Measurements from ENCODE around the gene ICAM2.

Gene ICAM2

DNA sequence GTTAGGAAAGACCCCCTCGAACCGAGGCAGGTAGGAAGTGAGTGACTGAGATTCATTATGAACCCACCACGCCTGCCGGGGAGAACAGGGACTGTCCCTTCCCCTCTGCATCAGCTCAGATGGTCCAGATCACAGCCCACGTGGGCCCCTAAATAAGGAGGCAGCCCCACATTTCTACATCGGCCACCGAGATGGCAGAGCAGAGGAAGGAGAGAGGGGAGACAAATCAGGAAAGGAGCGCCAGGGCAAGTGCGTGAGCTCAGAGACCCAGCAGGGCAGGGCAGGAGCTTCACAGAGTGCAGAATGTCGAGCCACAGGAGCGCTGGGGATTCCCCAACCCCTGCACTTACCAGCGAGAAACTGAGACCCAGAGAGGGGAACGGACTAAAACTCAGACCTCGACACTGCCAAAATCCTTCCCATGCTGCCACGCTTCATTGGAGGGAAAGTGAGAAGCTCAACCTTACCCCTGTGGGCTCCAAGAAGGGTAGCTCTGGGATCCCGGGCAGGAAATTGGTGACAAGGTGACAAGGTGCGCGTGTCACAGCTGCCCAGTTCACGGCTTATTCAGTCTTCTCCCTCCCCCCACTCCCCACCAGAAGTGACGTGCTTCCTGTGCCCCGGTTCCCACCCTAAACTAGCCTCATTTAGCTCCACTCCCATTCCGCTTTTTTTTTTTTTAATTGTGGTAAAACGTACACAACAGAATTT lies at the start of gene ICAM2:
TSS of gene ICAM2 (minus strand) at position 578 of the 711 bp plus-strand sequence. CDS start 13,942 bp downstream, outside the sequence.
- DNase-seq: no peak

DNA sequence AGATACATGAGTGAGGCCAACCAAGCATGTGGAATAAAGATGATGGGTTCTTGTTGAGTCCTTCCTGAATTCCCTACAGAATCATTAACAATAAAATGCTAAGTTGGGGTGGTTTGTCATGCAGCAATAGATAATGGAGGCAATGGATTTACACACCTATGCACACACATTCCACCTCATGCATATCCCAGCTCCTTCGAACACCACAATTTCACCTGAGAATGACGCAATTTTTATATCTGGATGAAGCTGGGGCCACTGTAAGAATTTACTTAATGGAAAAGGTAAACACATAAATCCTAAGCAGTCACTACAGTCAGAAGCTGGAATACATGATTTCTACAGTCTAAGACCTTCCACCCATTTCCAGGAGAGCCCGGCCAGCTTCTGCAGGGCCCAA lies 49.8 kb upstream of the ICAM2 start:
- no peak for DNase-seq

DNA sequence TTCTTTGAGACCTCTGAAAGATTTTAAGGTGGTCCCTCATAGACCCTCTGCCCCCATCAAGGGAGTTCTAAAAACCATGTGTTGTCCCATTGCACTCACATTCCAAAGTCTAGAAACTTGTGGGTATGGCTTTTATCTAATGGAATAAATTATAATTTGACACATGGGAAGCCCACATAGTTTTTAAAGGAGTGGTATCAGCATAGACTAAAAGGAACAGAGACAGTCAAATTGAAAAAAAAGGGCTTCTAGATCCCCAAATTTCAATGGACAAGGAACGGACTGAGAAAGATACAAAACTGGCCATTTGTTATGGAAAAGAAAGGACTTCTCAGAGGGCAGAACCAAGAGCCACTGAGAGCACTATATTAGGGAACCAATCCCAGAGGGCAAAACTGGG lies 48.7 kb upstream of the ICAM2 start:
- no peak for DNase-seq

DNA sequence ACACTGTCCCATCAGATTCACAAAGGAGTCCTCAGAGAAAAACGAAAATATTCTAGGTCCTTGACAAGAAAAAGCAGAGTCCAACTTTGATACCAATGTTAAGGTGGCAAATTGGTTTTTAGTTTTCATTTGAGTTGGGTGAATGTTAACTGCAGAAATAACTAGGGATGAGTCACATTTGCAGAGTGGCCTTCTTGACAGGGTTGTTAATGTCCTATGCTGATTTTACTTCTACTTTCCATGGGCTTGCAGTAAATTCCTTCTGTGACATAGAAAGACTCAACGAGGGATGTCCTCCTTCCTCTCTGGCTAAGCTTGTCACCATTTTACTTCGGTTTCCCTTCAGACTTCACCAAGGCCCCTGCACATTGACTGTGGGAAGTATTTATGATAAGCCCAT lies 47.2 kb upstream of the ICAM2 start:
- DNase-seq: no peak

DNA sequence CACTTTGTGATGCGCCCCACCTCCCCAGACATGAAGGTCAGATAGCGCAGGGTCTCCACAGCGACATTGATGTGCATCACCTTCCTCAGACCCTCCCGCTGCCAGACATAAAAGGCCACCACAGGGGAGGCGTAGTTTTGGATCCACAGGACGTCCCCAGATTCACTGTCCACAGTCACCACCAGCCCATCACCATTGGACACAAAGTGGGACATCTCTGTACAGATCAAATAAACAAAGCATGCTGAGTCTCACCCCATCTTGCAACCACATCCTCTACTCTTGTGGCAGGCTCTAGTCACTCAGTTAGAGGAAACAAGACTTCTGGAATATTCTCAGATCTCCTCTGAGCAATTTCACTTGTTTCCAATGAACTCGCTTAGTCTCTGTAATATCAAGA lies 46.3 kb upstream of the ICAM2 start:
- no peak for DNase-seq

DNA sequence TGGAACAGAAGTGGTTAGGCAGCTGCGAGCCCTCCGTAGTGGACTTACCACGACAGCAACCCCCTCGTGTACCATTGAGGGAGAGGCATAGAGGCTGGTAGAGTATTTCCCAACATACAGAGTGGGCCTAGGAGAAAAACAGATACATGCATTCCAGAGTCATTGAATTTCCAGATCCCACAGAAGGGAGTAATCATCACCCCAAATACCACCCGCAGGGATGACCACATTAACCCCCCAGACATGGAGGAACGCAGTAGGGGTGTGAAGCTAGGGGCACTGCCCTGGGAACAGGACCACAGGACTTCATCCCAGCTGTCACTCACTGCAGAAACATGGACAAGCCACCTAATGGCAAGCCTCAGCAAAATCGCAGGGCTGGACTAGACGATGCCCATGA lies 44.7 kb upstream of the ICAM2 start:
- DNase-seq: no peak

DNA sequence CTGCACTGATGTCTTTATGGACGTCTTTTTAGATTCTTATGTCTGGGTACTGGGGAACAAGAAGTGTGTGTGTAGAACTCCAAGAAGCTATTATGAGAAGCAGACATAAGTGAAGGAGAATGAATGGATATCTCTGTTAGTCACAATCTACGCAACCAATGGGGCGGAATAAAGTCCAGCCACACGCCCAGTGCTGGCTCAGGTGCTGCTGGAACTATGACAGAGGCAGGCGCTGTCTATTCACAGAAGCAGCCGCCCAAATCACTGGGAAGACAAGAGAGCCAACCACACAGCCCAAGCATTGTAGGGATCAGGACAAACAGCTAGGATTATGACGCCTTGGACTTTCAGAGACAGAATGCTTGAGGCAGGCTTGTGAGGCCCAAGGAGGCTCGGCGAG lies 43.9 kb upstream of the ICAM2 start:
- no peak for DNase-seq

DNA sequence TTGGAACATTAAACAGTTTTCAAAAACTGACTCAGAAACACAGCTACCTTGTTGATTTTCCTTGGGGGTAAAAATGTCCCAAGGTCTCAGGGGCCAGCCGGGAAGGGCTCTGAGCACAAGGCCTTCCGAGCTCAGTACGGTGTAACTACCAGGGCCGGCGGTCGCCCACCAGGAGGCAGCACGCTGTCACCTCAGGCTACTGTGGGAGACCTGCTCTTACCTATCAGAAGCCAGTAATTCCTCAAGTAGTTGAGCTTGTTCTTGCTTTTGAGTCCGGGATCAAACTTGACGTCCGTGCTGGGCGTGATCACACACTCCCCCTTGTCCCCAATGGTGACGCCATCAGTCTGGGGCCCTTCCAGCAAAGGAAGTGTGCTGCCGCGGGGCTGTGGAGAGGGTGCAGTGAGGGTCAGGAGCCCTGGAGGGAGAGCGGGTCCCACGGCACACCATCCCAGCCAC lies 43.4 kb upstream of the ICAM2 start:
- peak in 1 of 2 experiments; percentile 33 for DNase-seq

DNA sequence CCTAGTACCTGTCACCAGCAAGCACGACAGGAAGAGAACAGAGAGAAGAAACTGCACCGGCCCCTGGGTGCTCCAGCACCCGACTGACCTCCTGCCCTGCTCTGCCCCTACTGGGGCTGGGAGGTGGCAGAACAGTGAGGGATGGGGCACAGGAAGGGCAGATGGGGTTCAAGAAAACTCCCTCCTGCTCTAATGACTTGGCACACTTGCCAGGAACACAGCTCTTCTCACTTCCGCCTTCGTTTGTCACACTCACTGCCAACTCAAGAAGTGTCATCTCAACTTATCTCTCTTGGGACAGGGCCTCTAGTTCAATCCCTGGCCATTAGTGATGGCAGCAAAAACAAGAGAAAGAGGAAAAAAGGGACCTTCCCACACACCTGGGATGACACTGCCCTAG lies 42.7 kb upstream of the ICAM2 start:
- no peak for DNase-seq

DNA sequence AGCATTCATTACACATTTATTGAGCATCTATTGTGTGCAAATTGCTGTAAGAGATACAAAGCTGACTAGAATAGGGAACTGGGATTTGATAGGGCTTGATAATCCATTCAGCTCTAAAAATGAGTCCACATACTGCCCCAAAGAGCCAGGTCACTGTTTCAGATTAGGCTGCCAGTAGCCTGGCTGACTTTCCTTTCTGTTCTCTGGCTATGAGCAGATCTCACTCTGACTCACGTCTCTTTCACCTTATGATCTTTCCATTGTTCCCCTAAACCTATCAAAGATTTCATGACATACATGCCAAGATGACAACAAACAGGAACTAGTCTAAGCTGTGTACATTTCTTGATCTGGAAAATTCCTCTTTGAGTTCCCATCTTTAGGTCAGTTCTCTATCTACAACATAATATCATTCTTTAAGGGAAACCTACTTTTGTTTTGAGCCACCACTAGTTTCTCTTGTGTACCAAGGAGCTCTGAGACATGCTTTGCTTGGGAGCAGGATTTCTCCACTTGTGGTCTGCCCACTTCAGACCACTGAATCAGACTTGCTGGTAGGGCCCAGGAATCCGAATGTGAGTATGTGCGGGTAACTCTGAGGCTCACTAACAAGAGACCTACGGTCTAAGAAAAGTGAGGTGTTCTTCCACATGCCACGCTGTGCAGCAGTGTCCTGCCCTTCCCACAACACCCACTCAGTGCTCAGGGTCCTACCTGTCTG lies 40.9 kb upstream of the ICAM2 start:
- no peak for DNase-seq

DNA sequence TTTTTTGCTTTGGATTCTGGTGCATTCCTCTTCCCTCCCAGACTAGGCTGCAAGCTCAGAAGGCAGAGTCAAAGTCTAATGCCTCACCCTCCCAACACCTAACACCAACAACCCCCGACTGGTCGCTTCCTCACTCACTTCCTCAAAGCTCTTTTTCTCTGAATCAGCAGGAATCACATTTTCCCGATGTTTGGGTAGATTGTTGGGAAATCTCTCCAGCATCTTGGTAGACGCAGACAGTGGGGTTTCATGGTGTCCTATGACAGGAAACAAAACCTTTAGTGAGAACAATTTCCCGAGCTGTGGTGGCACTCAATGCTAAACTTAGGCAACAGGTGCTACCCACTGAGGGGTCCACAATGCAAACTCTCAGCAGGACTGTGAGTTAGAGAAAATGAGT lies 39.9 kb upstream of the ICAM2 start:
- DNase-seq: no peak

DNA sequence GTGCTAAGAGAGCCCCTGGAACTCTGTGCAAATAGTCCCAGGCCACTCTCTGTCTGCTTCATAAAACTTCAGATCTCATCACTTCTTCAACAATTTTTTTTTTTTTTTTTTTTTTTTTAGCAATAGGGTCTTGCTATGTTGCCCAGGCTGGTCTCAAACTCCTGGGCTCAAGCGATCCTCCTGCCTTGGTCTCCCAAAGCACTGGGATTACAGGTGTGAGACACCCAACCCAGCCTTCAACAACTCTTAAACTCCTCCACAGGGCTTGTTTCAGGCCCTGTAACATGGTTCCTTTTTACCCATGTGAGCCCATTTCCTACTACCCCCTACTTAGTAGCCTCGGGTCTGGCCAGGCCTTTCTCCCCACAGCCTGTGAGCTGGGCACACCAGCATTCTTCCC lies 39.3 kb upstream of the ICAM2 start:
- no peak for DNase-seq

DNA sequence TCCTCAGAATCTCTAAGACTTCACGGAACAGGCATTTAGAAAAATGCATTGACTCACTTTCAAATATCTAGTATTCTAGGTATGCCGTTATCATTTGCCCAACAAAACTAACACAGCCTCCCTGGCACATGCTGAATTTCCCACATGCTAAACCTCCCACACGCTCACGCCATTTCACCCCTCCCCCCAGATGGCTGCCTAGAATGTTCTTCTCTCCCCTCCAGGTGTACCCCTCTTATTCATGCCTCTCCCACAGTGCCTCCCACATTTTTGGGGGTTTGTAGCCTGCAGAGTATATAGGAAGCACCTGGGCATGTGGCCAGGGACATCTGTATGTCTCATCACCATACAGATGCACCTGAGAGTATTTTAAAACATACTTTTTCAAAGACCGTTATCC lies 38.2 kb upstream of the ICAM2 start:
- peak in 1 of 2 experiments; percentile 30 for DNase-seq

DNA sequence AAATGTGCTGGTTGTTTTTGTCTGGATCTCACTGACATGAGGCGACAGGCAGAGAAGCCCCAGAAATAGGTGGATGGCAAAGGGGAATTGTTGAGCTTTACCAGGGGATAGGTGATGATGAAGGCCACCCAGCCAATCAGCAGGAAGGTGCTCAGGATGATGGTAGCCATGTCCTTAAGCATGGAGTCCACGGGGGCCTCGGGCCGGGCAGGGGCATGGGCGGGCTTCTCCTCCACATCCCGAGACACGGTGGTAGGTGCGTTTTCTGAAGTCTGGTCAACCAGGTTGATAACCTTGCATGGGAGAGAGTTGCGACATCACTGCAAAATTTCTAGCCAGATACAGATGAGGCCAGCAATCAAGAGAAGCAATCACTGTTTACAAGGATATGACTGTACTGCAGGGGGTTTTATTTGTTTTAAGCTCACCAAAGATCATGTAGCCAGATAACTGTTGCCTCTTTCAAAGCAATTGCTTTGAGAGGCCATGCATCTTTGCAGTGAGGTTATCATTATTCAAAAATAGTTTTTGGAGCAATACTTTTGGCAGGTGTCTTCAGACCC lies 37.3 kb upstream of the ICAM2 start:
- no peak for DNase-seq

DNA sequence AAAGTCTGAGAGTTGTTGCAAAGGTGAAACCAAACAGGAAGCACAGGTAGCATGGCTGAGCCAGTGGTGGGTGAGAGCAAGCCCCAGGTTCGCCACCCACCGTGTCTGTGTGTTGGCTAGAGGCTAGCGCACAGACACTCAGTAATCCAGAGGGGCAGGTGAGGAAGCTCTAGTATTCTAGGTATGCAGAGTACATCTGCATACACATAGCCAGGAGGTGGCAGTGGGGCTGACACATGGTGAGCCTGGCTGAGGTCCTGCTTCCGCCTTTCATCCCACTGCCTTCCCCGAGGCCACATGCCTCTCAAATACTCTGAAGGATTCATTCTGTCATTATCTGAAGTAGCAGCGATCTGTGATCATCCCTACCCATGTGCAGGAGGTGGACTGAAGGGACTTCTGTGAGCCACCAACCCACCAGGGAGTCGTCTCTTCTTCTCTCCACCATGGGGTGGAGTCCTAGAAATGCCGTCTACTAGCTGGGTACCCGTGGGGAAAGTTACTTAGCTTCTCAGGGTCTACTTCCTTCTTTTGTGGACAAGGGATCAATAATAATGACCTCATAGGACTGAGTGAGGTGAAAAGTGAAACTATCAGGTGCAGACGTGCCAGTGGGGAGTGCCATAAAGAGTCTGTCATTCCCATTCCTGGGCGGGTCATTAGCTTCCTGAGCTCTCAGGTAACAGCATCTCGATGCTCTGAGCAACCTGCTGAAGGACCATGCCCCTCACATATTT lies 36.0 kb upstream of the ICAM2 start:
- DNase-seq: no peak

DNA sequence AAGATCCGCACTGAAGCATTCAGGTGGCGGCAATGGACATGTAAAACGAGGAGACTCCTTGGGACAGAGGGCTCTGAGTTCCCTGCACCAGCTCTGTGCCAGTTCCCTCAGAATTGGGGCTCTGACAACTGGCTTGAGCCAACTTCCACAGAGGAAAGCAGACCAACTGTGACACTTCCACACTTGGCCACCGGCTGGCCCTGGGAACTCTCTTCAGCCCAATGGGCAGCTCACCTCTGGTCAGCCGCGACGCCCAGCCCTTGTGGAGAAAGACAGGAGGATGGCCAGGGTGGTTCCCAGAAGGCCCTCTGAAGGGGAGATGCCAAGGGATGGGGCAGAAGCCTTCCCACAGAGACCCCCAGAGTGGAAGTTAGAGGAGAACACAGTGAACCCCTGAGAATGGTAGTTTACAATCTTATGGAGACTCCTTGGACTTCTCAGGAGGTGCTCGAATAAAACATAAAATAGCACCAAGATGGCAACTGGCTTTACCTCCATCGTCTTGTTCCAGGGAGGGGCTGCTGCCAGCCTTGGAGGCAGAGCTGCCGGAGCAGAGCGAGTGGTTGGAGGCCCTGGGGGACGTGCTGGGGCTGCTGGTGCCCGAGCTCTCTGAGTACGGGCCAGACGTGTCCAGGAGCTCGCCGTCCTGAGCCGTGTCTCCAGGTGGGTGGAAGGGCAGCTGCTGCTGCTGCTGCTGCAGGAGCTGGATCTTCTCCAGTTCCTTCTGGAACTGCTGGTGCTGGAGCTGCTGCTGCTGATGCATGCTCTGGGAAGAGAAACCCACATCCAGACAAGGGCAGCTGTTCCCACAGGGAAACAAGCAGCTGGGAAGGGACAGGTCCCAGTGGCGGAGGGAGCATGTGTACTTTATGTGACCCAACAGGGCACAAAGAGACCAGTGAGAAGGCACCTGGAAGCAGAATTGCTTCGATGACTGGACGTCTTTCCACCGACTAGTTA lies 35.0 kb upstream of the ICAM2 start:
- no peak for DNase-seq

DNA sequence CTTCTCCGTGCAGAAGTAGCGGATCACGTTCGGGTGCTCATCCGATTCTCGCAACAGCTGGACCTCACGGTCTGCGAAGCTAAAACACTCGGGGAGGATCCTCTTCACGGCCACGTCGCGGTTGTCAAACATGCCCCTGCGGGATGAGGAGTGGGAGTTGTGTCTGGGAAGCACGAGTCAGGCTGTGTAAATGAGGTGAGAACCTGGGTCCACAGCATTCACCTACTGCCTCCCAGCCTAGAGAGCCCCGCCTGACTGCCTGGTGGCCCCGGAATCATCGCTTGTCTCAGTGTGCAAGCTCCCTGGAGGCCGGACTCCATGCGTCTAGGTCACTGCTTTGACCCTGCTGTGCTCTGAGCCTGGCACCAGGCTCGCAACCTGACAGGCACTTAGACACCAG lies 33.9 kb upstream of the ICAM2 start:
- no peak for DNase-seq

DNA sequence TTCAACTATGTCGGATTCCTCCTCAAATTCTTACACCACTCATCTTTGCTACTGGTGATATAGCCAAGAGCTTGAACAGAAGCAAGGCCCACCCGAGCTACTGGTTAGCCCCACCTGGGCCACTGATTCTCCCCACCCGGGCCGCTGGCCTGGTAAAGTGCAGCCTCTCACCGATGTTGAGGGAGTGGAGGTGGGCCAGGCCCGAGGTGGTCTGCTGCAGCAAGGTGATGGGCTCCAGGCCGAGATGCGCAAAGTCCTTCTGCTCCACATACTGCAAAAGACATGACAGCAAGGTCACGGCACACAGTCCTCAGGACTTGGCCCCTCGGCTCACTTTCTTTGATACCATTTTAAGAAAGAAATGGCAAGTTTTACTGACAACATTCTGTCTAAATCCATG lies 32.7 kb upstream of the ICAM2 start:
- no peak for DNase-seq

DNA sequence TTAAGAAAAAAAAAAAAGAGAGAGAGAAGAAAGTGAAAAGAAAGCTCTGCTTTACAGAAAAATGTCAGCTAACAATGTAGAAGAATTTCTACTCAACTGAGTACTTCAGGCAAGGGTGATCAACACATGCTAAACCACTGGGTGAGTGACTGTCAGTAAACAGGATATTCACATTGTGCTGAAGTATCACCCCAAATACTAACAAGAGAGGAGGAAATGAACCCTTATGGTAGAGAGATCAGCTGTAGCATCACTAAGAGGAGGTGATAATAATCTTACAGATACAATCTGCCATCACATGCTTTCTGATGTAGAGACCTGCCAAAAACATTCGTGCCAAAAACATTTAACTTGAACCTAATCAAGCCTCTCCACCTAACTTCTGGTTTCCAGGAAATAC lies 30.7 kb upstream of the ICAM2 start:
- DNase-seq: no peak

DNA sequence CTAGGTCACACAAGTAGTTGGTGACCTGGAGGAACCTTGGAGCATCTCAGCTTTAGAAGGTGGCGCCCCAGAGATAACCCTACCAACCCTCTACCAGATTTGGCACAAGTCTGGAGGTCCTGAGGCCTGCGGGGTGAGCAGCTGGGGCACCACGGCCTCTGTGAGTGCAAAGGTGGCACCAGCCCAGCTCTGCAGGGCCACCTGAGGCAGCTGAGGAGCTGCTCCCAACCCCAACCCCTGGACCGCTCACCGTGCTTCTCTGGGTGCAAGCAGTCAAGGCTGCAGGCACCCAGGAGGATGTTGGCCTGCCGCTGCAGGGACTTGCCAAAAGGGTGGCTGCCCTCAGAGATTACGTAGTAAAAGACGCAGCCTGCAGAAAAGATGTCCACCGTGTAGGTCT lies 28.4 kb upstream of the ICAM2 start:
- DNase-seq: no peak

DNA sequence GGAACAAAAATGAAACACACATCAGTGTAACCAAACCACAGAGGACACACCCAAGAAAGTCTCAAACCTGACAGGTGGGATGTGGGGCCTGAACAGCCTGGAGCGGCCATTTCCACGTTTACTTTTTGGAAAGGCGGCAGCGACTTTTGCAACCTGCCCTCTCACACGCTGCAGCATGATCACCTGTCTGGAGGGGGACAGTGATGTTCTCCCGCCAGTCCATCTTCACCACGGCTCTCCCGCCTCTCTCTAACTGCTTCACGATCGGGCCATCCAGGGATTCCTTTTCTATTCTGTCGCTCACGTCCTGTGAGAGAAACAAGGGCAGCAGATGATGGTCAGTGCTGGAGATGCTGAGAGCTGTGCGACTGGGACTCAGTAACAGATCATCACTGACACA lies 24.7 kb upstream of the ICAM2 start:
- DNase-seq: no peak

DNA sequence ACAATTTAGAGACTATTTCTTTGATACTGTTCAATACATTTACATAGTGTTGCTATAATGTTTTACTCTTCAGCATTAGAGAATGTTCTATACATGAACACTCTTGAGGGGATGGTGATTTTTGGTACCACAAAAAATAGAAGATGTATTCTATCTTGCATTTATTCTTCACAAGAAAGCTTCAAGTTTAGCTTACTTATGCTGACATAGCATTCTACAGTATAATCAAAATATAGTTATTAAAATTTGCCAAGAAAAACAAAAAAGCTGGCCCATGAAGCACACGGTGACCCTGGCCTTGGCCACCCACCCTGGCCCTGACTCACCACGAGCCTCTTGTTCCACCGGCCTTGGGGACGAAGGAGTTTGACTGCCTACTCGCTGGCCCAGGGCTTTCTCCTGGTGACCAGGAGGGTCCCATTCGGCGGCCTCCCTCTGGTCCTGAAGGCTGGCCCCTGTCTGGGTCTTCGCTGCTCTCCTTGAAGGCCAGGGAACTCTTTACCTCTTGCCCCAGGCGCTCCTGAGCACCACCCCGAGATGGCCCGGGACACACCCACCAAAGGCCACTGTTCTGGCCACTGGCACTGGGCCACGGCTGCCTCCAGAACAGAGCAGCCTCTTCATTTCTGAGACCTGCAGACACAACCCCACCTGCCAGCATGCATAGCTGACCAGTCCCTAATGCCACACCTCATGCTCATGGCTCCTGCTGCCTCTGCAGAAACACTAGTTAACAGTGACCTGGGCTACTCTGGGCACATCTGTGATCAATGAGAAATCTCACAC lies 22.5 kb upstream of the ICAM2 start:
- no peak for DNase-seq

All from NCI-H524 (cell line).